Transverse colon (tissue), 4 donors: ENCODE measurements around the gene PLAAT4. TPM values are rescaled to one million over a fixed set of nuclear protein-coding genes. Genes with fewer than 3 reads are reported as not detected.

ENCODE experiments used
- DNase-seq: peaks from one replicate; pipeline ENCODE4 v3.0.0-alpha.2; 2019
- H3K27ac ChIP-seq, 4 donors: fragments of 200-600 bp; sonication (generic); 2 replicates each; pipeline ENCODE4 v1.5.1; 2016 to 2018; ENCODE audit warnings: inconsistent platforms in 4 of 4
- H3K27me3 ChIP-seq: fragments of 200-600 bp; sonication (generic); 2 replicates; pipeline ENCODE4 v1.5.1; 2017; ENCODE audit warnings: inconsistent platforms
- H3K36me3 ChIP-seq, 4 donors: fragments of 200-600 bp; sonication (generic); 2 replicates each; pipeline ENCODE4 v1.5.1; 2017 to 2019; ENCODE audit warnings: inconsistent platforms in 4 of 4
- H3K4me1 ChIP-seq, 4 donors: fragments of 200-600 bp; sonication (generic); 2 replicates each; pipeline ENCODE4 v1.5.1; 2017 to 2020; ENCODE audit warnings: inconsistent platforms in 4 of 4
- H3K4me3 ChIP-seq, 4 donors: fragments of 200-600 bp; sonication (generic); 1 replicate in 1 of 4; 2 replicates in 3 of 4; pipeline versions ENCODE4 v1.5.1 to v1.6.1; 2017 to 2019; ENCODE audit warnings: inconsistent platforms in 4 of 4
- H3K9me3 ChIP-seq, 2 donors: fragments of 200-600 bp; sonication (generic); 2 replicates each; pipeline ENCODE4 v1.5.1; 2017 to 2019; ENCODE audit warnings: inconsistent platforms in 2 of 2
- CTCF ChIP-seq, 5 experiments: fragments of 200-600 bp in 3 of 5; fragments of 450-650 bp in 2 of 5; sonication (generic) in 3 of 5; IDR thresholded peaks; 1 replicate in 2 of 5; 2 replicates in 3 of 5; pipeline ENCODE4 v1.5.1; 2016 to 2017; ENCODE audit warnings: antibody characterized with exemption in 5 of 5, inconsistent platforms in 3 of 5, mild to moderate bottlenecking in 2 of 5, moderate library complexity in 1 of 5
- EP300 ChIP-seq: sonication (generic); formaldehyde crosslinking; IDR thresholded peaks from one replicate; pipeline ENCODE4 v1.6.1; 2017; ENCODE audit warnings: antibody characterized with exemption, low read depth
- POLR2A ChIP-seq: fragments of 450-650 bp; IDR thresholded peaks from one replicate; pipeline ENCODE4 v1.6.1; 2016; ENCODE audit warnings: antibody characterized with exemption, mild to moderate bottlenecking, moderate library complexity
- POLR2AphosphoS5 ChIP-seq, 3 donors: sonication (generic); formaldehyde crosslinking; IDR thresholded peaks; one replicate each; pipeline ENCODE4 v1.6.1; 2016; ENCODE audit warnings: antibody characterized with exemption in 3 of 3
- WGBS, 2 donors: methylation state at CpG; one replicate each; pipeline ENCODE4 v1.1.5; 2018; ENCODE audit warnings: low coverage in 1 of 2; 5-methylcytosine and 5-hydroxymethylcytosine counted together
- in situ Hi-C, 4 donors: fragments of 200-750 bp; cut with MboI; loops; one replicate each; pipeline versions ENCODE4 v1.15.0 to v1.15.1; 2017; ENCODE audit warnings: low sequenced_read_pairs in 3 of 4, low pct_ligation_motif_present in 1 of 4, low pct_unique_long_range_greater_than_20kb in 1 of 4
- intact Hi-C: fragments of 100-400 bp; cut with DNase I; formaldehyde crosslinking; loops from one replicate; pipeline ENCODE4 v1.15.1; 2023; ENCODE audit warnings: low total_unique reads
- total RNA-seq, 4 donors: library from RNA; depleted of rRNA; stranded (reverse); fragments of >200 nt; gene quantifications; one replicate each; pipeline ENCODE4 v1.1.0, GENCODE V29; 2016

Gene PLAAT4
- total RNA-seq, 4 donors from 2014 or later, result 35.4 to 78.6 (median 40.7) TPM

DNA sequence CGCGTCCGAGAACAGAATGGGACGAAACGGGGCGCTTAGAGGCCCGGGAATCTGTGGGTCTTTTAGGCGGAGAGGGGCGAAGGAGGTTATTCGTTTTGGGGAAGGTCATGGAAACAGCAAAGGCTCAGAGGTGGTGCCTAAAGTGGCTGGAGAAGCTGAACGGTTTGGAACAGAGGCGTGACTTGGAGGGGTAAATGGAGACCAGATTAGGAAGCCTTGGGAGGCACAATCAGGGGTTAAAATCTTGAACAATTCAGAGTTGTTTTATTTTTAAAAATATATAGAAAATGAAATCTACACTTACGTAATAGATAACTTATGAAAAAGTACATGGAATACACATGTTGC lies 45.4 kb upstream of the PLAAT4 start:
- peaks cover 5 to 17% (median 10%) of the 10 kb centered on the region in 4 donors for H3K4me1 ChIP-seq
- no peak for TF ChIP-seq POLR2A
- no peak for TF ChIP-seq CTCF (IDR thresholded peaks at IDR 0.05)
- TF ChIP-seq POLR2AphosphoS5 (IDR thresholded peaks at IDR 0.05), result no peak
- no peak for TF ChIP-seq EP300
- peaks cover 0 to 1% of the 10 kb centered on the region in 2 donors for H3K9me3 ChIP-seq
- H3K4me3 ChIP-seq, result peak overlapping the region; percentile 25 to 55 (median 32)
- no peaks in the 10 kb centered on the region for H3K36me3 ChIP-seq
- in situ Hi-C loops (loop anchor here in 1 of 4 donors (25.0 kb wide), 1 partner anchor 246 kb away; no protein-coding TSS in a partner anchor), intact Hi-C loops (no loop called here)
- peaks cover 46% of the 10 kb centered on the region for H3K27me3 ChIP-seq
- WGBS, 2 donors, result 0 to 8% methylated on average over 7 to 13 of the region's 13 CpGs
- peak overlapping the region; percentile 60 to 82 (median 67) for H3K27ac ChIP-seq
- DNase-seq, result no peak

DNA sequence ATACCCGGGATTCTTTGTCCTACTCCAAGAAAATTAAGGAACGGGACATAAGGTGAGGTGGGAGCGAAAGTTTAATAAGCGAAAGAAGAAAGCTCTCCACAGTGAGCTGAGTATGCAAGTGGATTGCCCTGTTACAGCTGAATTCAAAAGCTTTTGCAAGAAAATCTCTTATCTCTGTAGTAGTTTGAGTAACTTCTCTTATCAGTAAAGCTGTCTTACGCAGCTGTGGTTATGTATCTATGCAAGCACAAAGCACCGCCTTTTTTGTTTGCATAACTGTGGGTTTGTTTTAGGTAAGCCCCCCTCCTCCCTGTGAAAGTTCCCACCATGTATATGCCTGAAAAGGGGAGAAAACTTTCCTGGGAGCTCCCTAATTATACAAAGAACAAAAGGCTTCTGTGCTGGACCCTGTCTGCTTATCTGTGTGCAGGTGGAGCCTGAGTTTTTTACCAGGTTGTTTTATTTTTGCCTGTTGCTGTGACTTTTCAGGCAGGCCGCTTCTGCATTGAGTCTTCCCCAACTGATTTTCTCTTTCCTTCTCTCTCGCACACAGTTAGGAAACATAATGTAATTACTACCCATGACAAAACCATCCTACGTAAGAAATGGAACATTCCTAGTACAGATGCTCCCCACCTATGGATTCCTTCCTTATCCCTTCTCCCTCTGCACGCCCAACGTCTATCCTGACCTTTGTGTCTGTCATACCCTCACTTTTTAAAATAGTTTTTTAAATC lies 44.8 kb upstream of the PLAAT4 start:
- Histone ChIP-seq H3K27ac (peak overlapping the region; percentile 60 to 82 (median 67)), H3K4me3 (peak overlapping the region in 2 of 4 donors; percentile 36 to 55), H3K36me3 (no peaks in the 10 kb centered on the region), H3K27me3 (peaks cover 46% of the 10 kb centered on the region), H3K9me3 (no peaks in the 10 kb centered on the region), H3K4me1 (peaks cover 5 to 17% (median 10%) of the 10 kb centered on the region in 4 donors)
- intact Hi-C loops (no loop called here), in situ Hi-C loops (loop anchor here in 1 of 4 donors (25.0 kb wide), 1 partner anchor 245 kb away; no protein-coding TSS in a partner anchor)
- WGBS, 2 donors, result 32 to 34% methylated on average over 10 to 11 of the region's 11 CpGs
- TF ChIP-seq POLR2AphosphoS5 (IDR thresholded peaks at IDR 0.05), result no peak
- TF ChIP-seq POLR2A, result no peak
- TF ChIP-seq CTCF (IDR thresholded peaks at IDR 0.05), result no peak
- no peak for TF ChIP-seq EP300
- no peak for DNase-seq

GRCh38 chr11:63492441-63492840 lies 44.2 kb upstream of the PLAAT4 start:
- Histone ChIP-seq H3K36me3 (no peaks in the 10 kb centered on the region), H3K4me3 (no peak overlapping the region), H3K4me1 (peaks cover 5 to 17% (median 10%) of the 10 kb centered on the region in 4 donors), H3K27ac (no peak overlapping the region), H3K9me3 (no peaks in the 10 kb centered on the region), H3K27me3 (peaks cover 46% of the 10 kb centered on the region)
- no peak for DNase-seq
- intact Hi-C loops, result no loop called here
- WGBS, 2 donors, result 92 to 100% methylated on average over 1 of the region's 1 CpG
- no peak for TF ChIP-seq EP300
- TF ChIP-seq POLR2AphosphoS5 (IDR thresholded peaks at IDR 0.05), result no peak
- TF ChIP-seq CTCF (IDR thresholded peaks at IDR 0.05), result no peak
- TF ChIP-seq POLR2A, result no peak
- in situ Hi-C loops, result loop anchor here in 1 of 4 donors (25.0 kb wide), 1 partner anchor 245 kb away; no protein-coding TSS in a partner anchor

DNA sequence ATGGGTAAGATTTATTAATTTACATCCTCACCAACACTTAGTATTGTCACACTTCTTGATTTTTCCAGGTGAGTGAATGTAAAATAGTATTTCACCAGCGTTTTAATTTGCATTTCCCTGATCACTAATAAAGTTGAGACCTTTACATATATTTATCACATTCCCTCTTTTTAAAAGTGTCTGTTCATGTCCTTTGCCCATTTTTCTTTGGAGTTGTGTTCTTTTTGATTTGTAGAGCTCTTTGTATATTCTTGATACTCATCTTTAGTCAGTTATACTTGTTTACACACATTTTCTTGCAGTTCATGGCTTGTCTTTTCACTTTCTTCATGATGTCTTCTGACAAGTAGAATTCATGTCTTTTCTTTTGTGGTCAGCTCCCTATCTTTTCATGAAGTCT lies 43.5 kb upstream of the PLAAT4 start:
- Histone ChIP-seq H3K36me3 (no peaks in the 10 kb centered on the region), H3K4me3 (no peak overlapping the region), H3K4me1 (peaks cover 5 to 17% (median 10%) of the 10 kb centered on the region in 4 donors), H3K27me3 (peaks cover 42% of the 10 kb centered on the region), H3K27ac (no peak overlapping the region), H3K9me3 (no peaks in the 10 kb centered on the region)
- in situ Hi-C loops (loop anchor here in 1 of 4 donors (25.0 kb wide), 1 partner anchor 244 kb away; no protein-coding TSS in a partner anchor), intact Hi-C loops (no loop called here)
- no peak for TF ChIP-seq POLR2A
- TF ChIP-seq EP300, result no peak
- no peak for TF ChIP-seq POLR2AphosphoS5 (IDR thresholded peaks at IDR 0.05)
- no peak for TF ChIP-seq CTCF (IDR thresholded peaks at IDR 0.05)
- WGBS, 2 donors, result 88 to 92% methylated on average over 1 of the region's 1 CpG
- no peak for DNase-seq
